D721Med (cell line): ENCODE results near the gene OSBP.

ENCODE experiments used
- DNase-seq: peaks from one replicate; pipeline ENCODE4 v3.0.0; 2011; ENCODE audit warnings: low spot score; ENCODE audit not compliant: insufficient read length
- FAIRE-seq: peaks from 2 replicates; lab custom pipeline; 2011; peaks lifted over from hg19 to GRCh38; lab: Jason Lieb, UNC
- TF ChIP-seq, protein P1 (sequence below): IDR thresholded peaks from 2 replicates; pipeline ENCODE4 v1.5.1; 2012; ENCODE audit warnings: mild to moderate bottlenecking, control low read depth; ENCODE audit not compliant: insufficient read depth; ENCODE audit errors: missing control alignments

The OSBP gene

DNA sequence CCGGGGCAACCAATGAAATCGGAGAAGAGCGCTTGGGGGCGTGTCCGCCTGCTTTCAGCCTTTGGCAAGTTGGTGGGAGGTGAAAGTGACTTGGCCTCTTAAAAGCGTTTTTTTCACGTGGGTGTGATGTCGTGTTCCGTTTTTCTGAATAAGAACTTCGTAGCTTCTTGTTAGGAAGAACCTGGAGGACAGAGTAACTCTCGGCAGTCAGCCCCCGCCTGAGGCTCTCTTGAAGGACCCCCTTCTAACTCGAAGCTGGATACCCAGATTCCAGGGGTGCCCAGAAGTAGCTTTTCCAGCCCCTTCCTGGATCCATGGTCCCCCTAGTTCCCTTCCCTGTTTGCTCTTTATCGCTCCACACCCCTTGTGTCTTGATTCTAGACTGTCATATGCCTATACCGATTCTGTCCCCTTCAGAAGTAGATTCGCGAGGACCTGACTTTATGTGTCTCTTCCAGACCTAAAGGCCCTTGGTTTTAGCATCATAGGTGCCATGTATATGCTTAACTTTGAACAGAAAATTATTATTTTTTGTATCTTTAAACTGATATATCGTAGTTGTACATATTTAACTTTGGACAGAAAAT, 915 bp upstream of the OSBP start:
- TF ChIP-seq, protein P1, sequence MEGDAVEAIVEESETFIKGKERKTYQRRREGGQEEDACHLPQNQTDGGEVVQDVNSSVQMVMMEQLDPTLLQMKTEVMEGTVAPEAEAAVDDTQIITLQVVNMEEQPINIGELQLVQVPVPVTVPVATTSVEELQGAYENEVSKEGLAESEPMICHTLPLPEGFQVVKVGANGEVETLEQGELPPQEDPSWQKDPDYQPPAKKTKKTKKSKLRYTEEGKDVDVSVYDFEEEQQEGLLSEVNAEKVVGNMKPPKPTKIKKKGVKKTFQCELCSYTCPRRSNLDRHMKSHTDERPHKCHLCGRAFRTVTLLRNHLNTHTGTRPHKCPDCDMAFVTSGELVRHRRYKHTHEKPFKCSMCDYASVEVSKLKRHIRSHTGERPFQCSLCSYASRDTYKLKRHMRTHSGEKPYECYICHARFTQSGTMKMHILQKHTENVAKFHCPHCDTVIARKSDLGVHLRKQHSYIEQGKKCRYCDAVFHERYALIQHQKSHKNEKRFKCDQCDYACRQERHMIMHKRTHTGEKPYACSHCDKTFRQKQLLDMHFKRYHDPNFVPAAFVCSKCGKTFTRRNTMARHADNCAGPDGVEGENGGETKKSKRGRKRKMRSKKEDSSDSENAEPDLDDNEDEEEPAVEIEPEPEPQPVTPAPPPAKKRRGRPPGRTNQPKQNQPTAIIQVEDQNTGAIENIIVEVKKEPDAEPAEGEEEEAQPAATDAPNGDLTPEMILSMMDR, result no peak
- DNase-seq (no peak), FAIRE-seq (no peak)

- FAIRE-seq, result no peak
- TF ChIP-seq, protein P1, result no peak
Observed at GRCh38 chr11:59615120-59615636, 396 bp downstream of the OSBP start.

DNA sequence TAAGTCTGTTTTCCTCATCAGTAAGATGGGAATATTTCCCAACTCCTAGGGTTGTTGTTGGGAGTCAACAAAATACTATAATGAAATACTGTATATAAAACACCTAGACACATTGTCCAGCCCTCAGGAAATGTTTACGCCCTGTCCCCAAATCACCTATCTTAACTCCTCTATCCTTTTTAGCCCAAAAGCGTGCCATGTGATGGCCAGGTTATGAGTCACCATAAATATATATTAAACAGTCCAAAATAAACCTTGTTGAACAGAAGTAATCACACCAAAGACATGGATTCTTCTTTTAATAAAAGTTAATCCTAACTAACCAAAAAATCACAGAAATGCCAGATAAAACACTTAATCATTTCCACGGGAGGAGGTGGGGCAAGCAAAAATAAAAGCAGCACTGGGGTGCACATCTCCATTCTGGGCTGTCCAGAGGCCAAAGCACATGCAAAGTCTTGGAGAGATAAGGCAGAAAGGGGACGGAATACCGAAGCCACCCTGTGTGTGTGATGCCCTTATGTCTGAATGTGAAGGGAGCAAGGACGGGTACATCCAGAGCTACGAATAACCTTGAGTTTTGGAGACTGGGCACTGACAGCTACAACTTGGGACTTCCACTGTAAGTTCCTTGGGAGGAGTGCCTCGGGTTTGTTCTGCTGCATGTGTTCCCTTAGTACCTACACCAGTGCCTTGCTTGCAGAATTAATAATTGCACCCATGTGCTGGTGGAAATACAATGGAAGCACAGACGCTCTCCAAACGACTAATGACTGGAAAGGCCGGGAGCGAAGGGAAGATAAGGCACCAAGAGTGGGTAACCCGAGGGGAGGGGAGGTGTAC, 1.1 kb downstream of the OSBP start:
- no peak for FAIRE-seq
- no peak for DNase-seq
- TF ChIP-seq, protein P1, result no peak

More at GRCh38 chr11:59615120-59615636, 396 bp downstream of the OSBP start:
- no peak for DNase-seq

DNA sequence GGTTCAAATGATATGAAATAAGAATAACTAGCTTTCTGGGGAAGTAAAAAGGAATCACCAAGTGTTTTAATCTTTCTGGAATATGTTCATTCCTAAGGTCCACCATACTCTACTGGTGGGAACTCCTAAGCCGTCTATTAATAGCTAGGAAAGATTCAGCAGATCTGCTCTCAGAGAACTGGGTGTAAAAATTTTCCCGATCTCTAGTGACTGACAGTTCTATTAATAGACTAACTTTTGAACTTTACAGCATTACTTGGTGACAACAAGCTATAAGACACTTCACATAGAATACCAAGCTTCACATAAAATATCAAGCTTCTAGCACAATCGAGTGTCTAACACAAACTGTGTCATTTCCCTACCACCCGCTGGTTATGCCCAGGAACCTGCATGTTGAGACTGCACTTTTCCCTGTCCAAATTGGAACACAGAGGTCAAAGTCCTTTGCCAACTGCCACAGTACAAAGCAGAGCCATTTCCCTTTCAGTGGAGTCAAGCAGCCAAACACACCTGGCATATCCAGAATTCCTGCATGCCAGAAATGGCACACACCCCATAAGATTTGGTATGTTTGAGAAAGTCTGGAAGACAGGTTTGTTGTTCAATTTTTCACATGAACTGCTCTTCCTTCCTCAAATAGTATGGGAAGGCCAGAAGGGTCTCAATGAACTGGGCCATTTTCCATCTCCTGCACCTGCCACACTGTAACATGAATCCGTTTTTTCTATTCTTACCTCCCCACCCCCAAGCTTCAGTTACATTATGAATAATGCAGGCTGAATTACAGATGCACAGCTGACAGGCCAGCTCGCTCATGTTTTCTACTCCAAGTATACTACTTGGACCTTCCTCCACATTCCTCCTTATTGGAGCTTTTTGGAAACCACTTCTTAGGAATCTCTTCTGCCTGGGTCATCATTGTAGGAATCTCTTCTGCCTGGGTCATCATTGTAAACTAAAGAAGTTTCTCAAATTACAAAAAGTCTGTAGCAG, 3.7 kb downstream of the OSBP start:
- DNase-seq (no peak), FAIRE-seq (no peak)

GRCh38 chr11:59610289-59610688, 5.3 kb downstream of the OSBP start:
- DNase-seq (no peak), FAIRE-seq (no peak)
- TF ChIP-seq, protein P1, result no peak

More for the DNA sequence above, 3.7 kb downstream of the OSBP start:
- TF ChIP-seq, protein P1, result no peak

DNA sequence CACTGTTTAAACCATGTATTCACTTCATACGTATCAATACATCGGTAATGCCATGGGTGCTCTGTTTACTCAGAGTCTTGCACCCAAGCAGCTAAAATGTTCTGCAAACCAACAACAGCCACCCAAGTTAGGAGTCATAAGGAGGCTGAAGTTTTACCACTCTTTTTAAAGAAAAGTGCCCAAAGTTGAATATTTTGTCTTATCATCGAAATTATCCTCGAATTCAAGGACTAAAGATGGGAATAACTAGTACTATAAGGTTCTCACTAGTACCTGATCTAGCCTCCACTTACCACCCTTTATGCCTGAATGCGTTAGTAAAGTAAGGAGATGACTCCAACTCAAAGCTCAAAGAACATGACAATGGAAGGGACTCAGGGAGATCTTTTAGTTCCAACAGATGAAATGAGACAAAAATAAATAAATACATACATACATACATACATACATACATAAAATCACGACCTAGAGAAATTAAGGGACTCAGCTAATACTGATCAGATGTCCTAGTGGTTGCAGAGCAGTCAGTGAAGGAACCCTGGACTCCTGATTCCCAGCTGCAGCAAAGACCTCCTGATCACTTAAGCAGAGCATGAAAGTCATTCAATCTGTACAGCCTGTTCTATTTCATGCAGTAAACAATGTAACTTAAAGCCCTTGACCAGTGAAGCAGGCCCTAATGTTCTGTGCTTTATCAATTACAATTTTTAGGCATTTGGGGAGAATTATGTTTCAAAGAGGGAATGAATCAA, 7.7 kb downstream of the OSBP start:
- TF ChIP-seq, protein P1, result no peak
- no peak for DNase-seq
- no peak for FAIRE-seq
